Measurements from ENCODE around the gene PYCARD. TPM values are rescaled to one million over a fixed set of nuclear protein-coding genes. Genes with fewer than 3 reads are reported as not detected.

PYCARD gene
- total and polyA plus RNA-seq, 2 donors (not counting 3 experiments of a cell fraction or from before 2014, with no cell fraction given): 19.1 to 40.1 TPM

GRCh38 chr16:31219154-31219741, 16.7 kb upstream of the PYCARD start:
- no peak overlapping the region for H2AFZ ChIP-seq (ENCODE audit: low read depth, low read length)
- no peaks in the 10 kb centered on the region for H3K9me3 ChIP-seq (replicated peaks; ENCODE audit: control insufficient read depth, insufficient read depth, low read length)
- CTCF ChIA-PET: no interaction called here
- H3K9ac ChIP-seq (replicated peaks; ENCODE audit: extremely low read depth, insufficient read depth, low read length): no peak overlapping the region
- no peaks in the 10 kb centered on the region for H4K20me1 ChIP-seq (replicated peaks; ENCODE audit: control insufficient read depth, extremely low read depth, insufficient read depth, low read length)
- no peak overlapping the region for H3K4me3 ChIP-seq (replicated peaks in 1 of 3; ENCODE audit: insufficient read depth in 1 of 3, low read depth in 1 of 3, low read length in 3 of 3)
- no peaks in the 10 kb centered on the region for H3K36me3 ChIP-seq (ENCODE audit: control insufficient read depth in 2 of 2, extremely low read depth in 1 of 2, insufficient read depth in 2 of 2, low read length in 2 of 2)
- H3K27me3 ChIP-seq (ENCODE audit: control insufficient read depth in 2 of 2, insufficient read depth in 2 of 2, low read length in 2 of 2): peaks cover 23 to 34% of the 10 kb centered on the region in 2 experiments
- dilution Hi-C loops (cut with MboI; ENCODE audit: extremely low pct_ligation_motif_present, low sequenced_read_pairs): no loop called here
- POLR2A ChIA-PET: no interaction called here
- TF ChIP-seq MAX (IDR thresholded peaks at IDR 0.05; ENCODE audit: insufficient read depth, insufficient read length) (no peak), FOS (IDR thresholded peaks at IDR 0.05; ENCODE audit: borderline replicate concordance, insufficient read depth, low read length) (no peak), JUN (IDR thresholded peaks at IDR 0.05; ENCODE audit: borderline replicate concordance, insufficient read depth, insufficient read length, low read depth) (no peak), POLR2AphosphoS5 (IDR thresholded peaks at IDR 0.05; ENCODE audit: insufficient read depth, low read depth, low read length) (no peak), CTCF (IDR thresholded peaks at IDR 0.05; ENCODE audit: extremely low read depth in 1 of 2, insufficient read depth in 1 of 2, low read depth in 1 of 2, low read length in 2 of 2) (no peak), MYC (IDR thresholded peaks at IDR 0.05; ENCODE audit: low read depth, low read length) (no peak), GATA2 (IDR thresholded peaks at IDR 0.05; ENCODE audit: insufficient read depth, insufficient read length, low read depth, low read length) (no peak), EZH2 (IDR thresholded peaks at IDR 0.05; ENCODE audit: borderline replicate concordance, low read depth, low read length, severe bottlenecking) (no peak), POLR2A (IDR thresholded peaks at IDR 0.05; ENCODE audit: low read depth, low read length) (no peak)
- DNase-seq (ENCODE audit: low read depth, low spot score) (no peak), FAIRE-seq (no peak)
- BruUV-seq (replicated peaks): no TSS peak
- no peaks in the 10 kb centered on the region for H3K79me2 ChIP-seq (ENCODE audit: control insufficient read depth, insufficient read depth, low read length)
- no peak overlapping the region for H3K4me2 ChIP-seq (ENCODE audit: insufficient read depth, low read length)
- intact Hi-C loops (cut with micrococcal nuclease): no loop called here
- no peaks in the 10 kb centered on the region for H3K9me1 ChIP-seq (replicated peaks; ENCODE audit: control insufficient read depth, extremely low read depth, insufficient read depth, low read length)
- H3K27ac ChIP-seq (ENCODE audit: insufficient read depth, low read depth, low read length): no peak overlapping the region
- H3K4me1 ChIP-seq (ENCODE audit: control insufficient read depth, extremely low read depth, insufficient read depth, low read length): no peaks in the 10 kb centered on the region
